Fibroblast of lung (primary cell): Measurements from ENCODE around the gene SART3. TPM values are rescaled to one million over a fixed set of nuclear protein-coding genes. Genes with fewer than 3 reads are reported as not detected.

ENCODE experiments used
- DNase-seq, 2 donors: peaks; one replicate each; pipeline versions ENCODE4 v3.0.0 to v3.0.0-alpha.2; 2010; ENCODE audit warnings: low read depth in 2 of 2
- H2AFZ ChIP-seq: 2 replicates; pipeline ENCODE4 v1.5.1; 2012; ENCODE audit warnings: low read length, control low read depth, inconsistent platforms
- H3K27ac ChIP-seq: 2 replicates; pipeline ENCODE4 v1.5.1; 2011; ENCODE audit warnings: low read length, control low read depth; ENCODE audit not compliant: insufficient read depth
- H3K27me3 ChIP-seq: 2 replicates; pipeline ENCODE4 v1.5.1; 2011; ENCODE audit warnings: mild to moderate bottlenecking, low read length; ENCODE audit not compliant: control insufficient read depth, insufficient read depth
- H3K36me3 ChIP-seq: 2 replicates; pipeline ENCODE4 v1.5.1; 2011; ENCODE audit warnings: low read length; ENCODE audit not compliant: control insufficient read depth, insufficient read depth
- H3K4me1 ChIP-seq: 2 replicates; pipeline ENCODE4 v1.5.1; 2011; ENCODE audit warnings: low read length; ENCODE audit not compliant: control insufficient read depth, insufficient read depth; ENCODE audit errors: extremely low read depth
- H3K4me2 ChIP-seq: 2 replicates; pipeline ENCODE4 v1.5.1; 2011; ENCODE audit warnings: low read length, control low read depth; ENCODE audit not compliant: insufficient read depth; ENCODE audit errors: extremely low read depth
- H3K4me3 ChIP-seq, 4 experiments: fragments of 200-600 bp in 1 of 4; sonication (generic) in 1 of 4; replicated peaks in 1 of 4; 2 replicates each; pipeline ENCODE4 v1.5.1; 2011 to 2016; ENCODE audit warnings: low read length in 4 of 4, low read depth in 3 of 4, mild to moderate bottlenecking in 3 of 4, control low read depth in 2 of 4, inconsistent platforms in 1 of 4, mixed read lengths in 1 of 4; ENCODE audit not compliant: insufficient read depth in 1 of 4; ENCODE audit errors: control extremely low read depth in 1 of 4
- H3K79me2 ChIP-seq: 2 replicates; pipeline ENCODE4 v1.5.1; 2012; ENCODE audit warnings: mild to moderate bottlenecking, low read length, inconsistent platforms; ENCODE audit not compliant: control insufficient read depth, insufficient read depth
- H3K9ac ChIP-seq: 2 replicates; pipeline ENCODE4 v1.5.1; 2011; ENCODE audit warnings: mild to moderate bottlenecking, low read length, control low read depth; ENCODE audit not compliant: insufficient read depth
- H3K9me3 ChIP-seq: 2 replicates; pipeline ENCODE4 v1.5.1; 2012; ENCODE audit warnings: low read depth, low read length; ENCODE audit not compliant: control insufficient read depth, insufficient read depth
- H4K20me1 ChIP-seq: 2 replicates; pipeline ENCODE4 v1.5.1; 2011; ENCODE audit warnings: low read length; ENCODE audit not compliant: control insufficient read depth, insufficient read depth; ENCODE audit errors: extremely low read depth
- CTCF ChIP-seq, 2 donors: IDR thresholded peaks in 1 of 2; conservative IDR thresholded peaks in 1 of 2; 1 replicate in 1 of 2; 2 replicates in 1 of 2; pipeline ENCODE4 v1.5.1; 2011 to 2012; ENCODE audit warnings: low read length in 2 of 2, control low read depth in 1 of 2, inconsistent platforms in 1 of 2, low read depth in 1 of 2, mild to moderate bottlenecking in 1 of 2
- EZH2 ChIP-seq: IDR thresholded peaks from 2 replicates; pipeline ENCODE4 v1.5.1; 2012; ENCODE audit warnings: low read length, control low read depth, mild to moderate bottlenecking; ENCODE audit errors: missing control alignments
- polyA plus RNA-seq, 2 donors: library from polyadenylated mRNA; depleted of rRNA in 1 of 2; stranded (reverse) in 1 of 2; unstranded in 1 of 2; fragments of >200 nt; gene quantifications; 2 replicates each; pipeline ENCODE4 v1.2.1, GENCODE V29; 2011 to 2012; ENCODE audit warnings: missing spikeins in 1 of 2
- total RNA-seq: library from RNA; depleted of rRNA; stranded (reverse); fragments of >200 nt; gene quantifications from 2 replicates; pipeline ENCODE4 v1.2.1, GENCODE V29; 2014

SART3 gene
- total and polyA plus RNA-seq, 2 donors (not counting 1 experiment from before 2014, with no cell fraction given): 15.5 to 157 TPM

GRCh38 chr12:108578264-108578663 lies 17.3 kb upstream of the SART3 start:
- Histone ChIP-seq H3K9me3 (no peaks in the 10 kb centered on the region), H3K27ac (no peak overlapping the region), H3K9ac (no peak overlapping the region), H3K36me3 (no peaks in the 10 kb centered on the region), H3K79me2 (no peaks in the 10 kb centered on the region), H4K20me1 (no peaks in the 10 kb centered on the region), H3K4me1 (peaks cover 18% of the 10 kb centered on the region), H3K27me3 (no peaks in the 10 kb centered on the region), H3K4me2 (no peak overlapping the region), H2AFZ (no peak overlapping the region), H3K4me3 (no peak overlapping the region)
- no peak for TF ChIP-seq CTCF (conservative IDR thresholded peaks at IDR 0.05 in 1 of 2, IDR thresholded peaks at IDR 0.05 in 1 of 2; ENCODE audit: low read depth in 1 of 2, low read length in 2 of 2)
- TF ChIP-seq EZH2: no peak
- no peak for DNase-seq

DNA sequence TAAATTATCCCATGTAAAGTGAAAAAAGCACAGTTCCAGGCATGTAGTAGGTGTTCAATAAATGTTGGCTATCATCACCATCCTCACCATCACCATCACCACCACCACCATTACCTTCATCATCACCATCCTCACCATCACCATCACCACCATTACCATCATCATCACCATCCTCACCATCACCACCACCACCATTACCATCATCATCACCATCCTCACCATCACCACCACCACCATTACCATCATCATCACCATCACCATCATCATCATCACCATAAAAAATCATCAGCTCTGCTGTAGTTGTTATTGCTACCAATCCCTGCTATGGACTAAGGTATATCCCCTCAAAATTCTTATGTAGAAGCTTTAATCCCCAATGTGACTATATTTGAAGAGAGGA lies 16.5 kb upstream of the SART3 start:
- H3K27ac ChIP-seq: no peak overlapping the region
- H3K4me1 ChIP-seq: peaks cover 18% of the 10 kb centered on the region
- H3K79me2 ChIP-seq: no peaks in the 10 kb centered on the region
- no peaks in the 10 kb centered on the region for H3K9me3 ChIP-seq
- DNase-seq: no peak
- no peak overlapping the region for H2AFZ ChIP-seq
- no peak overlapping the region for H3K4me3 ChIP-seq
- no peaks in the 10 kb centered on the region for H3K27me3 ChIP-seq
- no peak for TF ChIP-seq EZH2
- no peak for TF ChIP-seq CTCF (conservative IDR thresholded peaks at IDR 0.05 in 1 of 2, IDR thresholded peaks at IDR 0.05 in 1 of 2; ENCODE audit: low read depth in 1 of 2, low read length in 2 of 2)
- no peak overlapping the region for H3K9ac ChIP-seq
- no peaks in the 10 kb centered on the region for H3K36me3 ChIP-seq
- H4K20me1 ChIP-seq: no peaks in the 10 kb centered on the region
- H3K4me2 ChIP-seq: no peak overlapping the region

DNA sequence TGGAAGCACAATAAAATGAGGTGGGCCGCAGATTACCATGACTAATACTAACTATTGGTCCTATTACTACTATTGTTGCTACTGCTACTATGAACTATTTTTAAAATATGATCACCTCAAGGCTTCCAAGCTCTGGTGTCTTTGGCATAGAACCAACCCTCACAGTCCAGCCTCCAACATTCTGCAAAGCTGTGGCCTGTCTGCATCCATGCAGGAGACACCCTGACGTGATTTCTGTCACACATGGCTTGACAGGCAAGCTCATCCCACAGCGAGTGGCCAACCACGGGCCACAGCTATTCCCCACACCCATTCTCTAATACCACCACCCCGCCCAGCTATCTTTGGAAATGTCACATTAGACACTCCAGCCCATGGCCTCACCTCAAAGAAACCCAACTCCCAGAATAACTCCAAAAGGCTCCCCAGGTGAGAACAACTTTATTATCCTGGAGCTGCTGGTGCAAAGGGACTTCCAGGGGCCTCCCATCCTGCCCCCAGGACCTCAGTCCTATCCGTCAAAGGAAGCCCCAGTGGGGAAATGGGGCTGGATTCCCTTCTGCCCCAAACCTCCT lies 15.8 kb upstream of the SART3 start:
- peak overlapping the region; percentile 42 for H3K27ac ChIP-seq

More for the DNA sequence above, 15.8 kb upstream of the SART3 start:
- peak in 1 of 2 donors; percentile 48 for DNase-seq
- Histone ChIP-seq H3K36me3 (no peaks in the 10 kb centered on the region), H3K9me3 (no peaks in the 10 kb centered on the region), H4K20me1 (no peaks in the 10 kb centered on the region), H3K9ac (no peak overlapping the region), H3K27me3 (no peaks in the 10 kb centered on the region), H3K4me1 (peaks cover 18% of the 10 kb centered on the region), H2AFZ (no peak overlapping the region), H3K4me3 (no peak overlapping the region), H3K79me2 (no peaks in the 10 kb centered on the region), H3K4me2 (no peak overlapping the region)
- no peak for TF ChIP-seq CTCF (conservative IDR thresholded peaks at IDR 0.05 in 1 of 2, IDR thresholded peaks at IDR 0.05 in 1 of 2; ENCODE audit: low read depth in 1 of 2, low read length in 2 of 2)
- no peak for TF ChIP-seq EZH2
